DOHH2 (cell line): ENCODE measurements around the gene SBK3.

Experiments used
- CTCF ChIP-seq: fragments of 200-600 bp; sonication (generic); IDR thresholded peaks from one replicate; pipeline ENCODE4 v1.5.1; 2014; ENCODE audit warnings: antibody characterized with exemption, mild to moderate bottlenecking, low read depth, low read length; ENCODE audit not compliant: poor library complexity, severe bottlenecking
- EZH2phosphoT487 ChIP-seq: fragments of 200-600 bp; sonication (generic); IDR thresholded peaks from 2 replicates; pipeline ENCODE4 v1.6.1; 2017; ENCODE audit warnings: borderline replicate concordance, mild to moderate bottlenecking, antibody characterized with exemption, low read length, moderate library complexity, mixed read lengths

- TF ChIP-seq CTCF (no peak), EZH2phosphoT487 (no peak)
Observed at GRCh38 chr19:55585658-55586339, 40.5 kb upstream of the SBK3 start.
